ENCODE data around the gene TLR2.
A peak's percentile ranks its signal among the peaks of the same experiment; 100 is the strongest.
"Not testable (repeated sequence)": the region's sequence is repeated elsewhere in the genome, so short reads cannot be mapped to it uniquely, and the experiment has no call there.

The TLR2 gene

DNA sequence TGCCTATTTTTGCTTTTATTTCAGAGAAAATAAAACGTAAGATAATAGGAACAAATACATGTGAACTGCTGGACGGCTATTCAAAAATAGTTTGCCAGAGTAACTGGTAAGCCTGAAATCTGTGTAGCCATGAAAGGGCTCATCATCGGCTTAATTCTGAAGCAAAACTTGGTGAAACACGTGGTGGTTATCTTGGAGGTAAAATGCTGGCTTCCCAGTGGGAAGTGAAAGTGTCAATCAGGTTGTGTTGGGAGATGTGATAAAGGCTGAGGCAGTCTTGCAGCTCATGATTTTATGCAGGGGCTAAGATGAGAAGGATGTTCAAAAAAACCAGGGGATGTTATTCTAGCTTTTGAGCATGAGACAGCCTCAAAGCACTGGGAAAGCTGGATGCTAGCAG lies 36.1 kb upstream of the TLR2 start:
- Mint-ChIP-seq H3K4me1 (ENCODE audit: low read depth) (peaks cover 43% of the 10 kb centered on the region), H3K36me3 (ENCODE audit: low read depth) (peaks cover 5% of the 10 kb centered on the region), H3K4me3 (no peak overlapping the region), H3K27ac (peak overlapping the region; percentile 69), H3K27me3 (no peaks in the 10 kb centered on the region), H3K9me3 (peaks cover 9% of the 10 kb centered on the region)
- intact Hi-C loops (cut with micrococcal nuclease), result loop anchor here (5.0 to 10.0 kb wide), 4 partner anchors 34 to 503 kb away; partner anchors contain the start of genes MND1 and TLR2

DNA sequence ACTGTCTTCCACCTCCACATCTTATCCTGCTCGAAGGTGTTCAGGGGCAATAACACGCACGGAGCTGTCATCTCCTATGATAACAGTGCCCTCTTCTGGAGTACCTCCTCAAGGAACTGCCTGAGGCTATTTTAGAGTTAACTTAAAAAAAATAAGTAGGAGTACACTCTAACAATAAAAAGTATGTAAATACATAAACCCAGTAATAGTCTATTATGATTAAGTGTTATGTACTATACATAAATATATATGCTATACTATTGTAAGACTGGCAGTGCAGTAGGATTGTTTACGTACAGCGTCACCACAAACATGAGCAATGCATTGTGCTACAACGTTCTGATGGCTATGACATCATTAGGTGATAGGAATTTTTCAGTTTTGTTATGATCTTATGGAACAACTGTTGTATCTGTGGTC lies 34.5 kb upstream of the TLR2 start:
- H3K9me3 Mint-ChIP-seq, result peaks cover 9% of the 10 kb centered on the region
- intact Hi-C loops (cut with micrococcal nuclease), result loop anchor here (5.0 to 10.0 kb wide), 4 partner anchors 33 to 505 kb away; partner anchors contain the start of genes MND1 and TLR2
- no peak overlapping the region for H3K27ac Mint-ChIP-seq
- H3K36me3 Mint-ChIP-seq (ENCODE audit: low read depth), result peaks cover 5% of the 10 kb centered on the region
- H3K4me1 Mint-ChIP-seq (ENCODE audit: low read depth), result peaks cover 44% of the 10 kb centered on the region
- no peaks in the 10 kb centered on the region for H3K27me3 Mint-ChIP-seq
- H3K4me3 Mint-ChIP-seq, result no peak overlapping the region

DNA sequence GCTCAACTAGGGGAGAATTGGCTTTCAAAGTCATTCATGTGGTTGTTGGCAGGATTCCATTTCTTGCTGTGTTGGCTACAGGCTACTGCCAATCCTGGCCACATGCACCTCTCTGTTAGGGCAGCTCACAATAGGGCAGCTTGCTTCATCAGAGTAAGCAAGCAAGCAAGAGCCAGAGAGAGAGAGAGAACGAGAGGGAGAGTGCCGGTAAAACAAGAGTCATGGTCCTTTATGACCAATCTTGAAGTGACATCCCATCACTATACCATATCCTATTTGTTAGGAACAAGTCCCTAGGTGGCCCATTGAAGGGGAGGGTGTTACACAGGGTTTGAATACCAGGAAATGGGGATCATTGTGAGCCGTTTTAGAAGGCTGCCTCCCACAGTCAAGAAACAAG lies 33.0 kb upstream of the TLR2 start:
- H3K4me1 Mint-ChIP-seq (ENCODE audit: low read depth), result peaks cover 59% of the 10 kb centered on the region
- no peaks in the 10 kb centered on the region for H3K36me3 Mint-ChIP-seq (ENCODE audit: low read depth)
- no peaks in the 10 kb centered on the region for H3K27me3 Mint-ChIP-seq
- H3K9me3 Mint-ChIP-seq, result no peaks in the 10 kb centered on the region
- H3K4me3 Mint-ChIP-seq, result peak overlapping the region; percentile 52
- intact Hi-C loops (cut with micrococcal nuclease), result no loop called here
- H3K27ac Mint-ChIP-seq, result peak overlapping the region; percentile 98

DNA sequence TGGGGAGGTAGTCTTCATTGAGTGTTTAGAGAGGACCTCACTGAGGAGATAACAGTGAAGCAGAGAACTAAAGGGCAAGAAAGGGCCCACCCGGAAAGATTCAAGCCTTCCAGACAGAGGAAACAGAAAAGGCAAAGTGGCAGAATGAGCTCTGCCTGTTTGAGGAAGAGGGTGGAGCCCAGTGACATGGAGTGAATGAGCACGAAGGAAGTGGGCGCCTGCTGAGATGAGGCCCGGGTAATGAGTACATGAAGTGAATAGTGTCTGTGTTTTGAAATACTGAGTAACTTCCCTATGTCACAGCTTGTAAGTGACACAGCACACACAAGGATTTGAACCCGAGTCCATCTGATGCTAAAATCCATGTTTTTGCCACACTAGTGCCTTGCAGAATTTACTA lies 32.5 kb upstream of the TLR2 start:
- intact Hi-C loops (cut with micrococcal nuclease), result no loop called here
- peak overlapping the region; percentile 98 for H3K27ac Mint-ChIP-seq
- peaks cover 64% of the 10 kb centered on the region for H3K4me1 Mint-ChIP-seq (ENCODE audit: low read depth)
- no peaks in the 10 kb centered on the region for H3K9me3 Mint-ChIP-seq
- no peaks in the 10 kb centered on the region for H3K27me3 Mint-ChIP-seq
- H3K36me3 Mint-ChIP-seq (ENCODE audit: low read depth), result no peaks in the 10 kb centered on the region
- peak overlapping the region; percentile 52 for H3K4me3 Mint-ChIP-seq

DNA sequence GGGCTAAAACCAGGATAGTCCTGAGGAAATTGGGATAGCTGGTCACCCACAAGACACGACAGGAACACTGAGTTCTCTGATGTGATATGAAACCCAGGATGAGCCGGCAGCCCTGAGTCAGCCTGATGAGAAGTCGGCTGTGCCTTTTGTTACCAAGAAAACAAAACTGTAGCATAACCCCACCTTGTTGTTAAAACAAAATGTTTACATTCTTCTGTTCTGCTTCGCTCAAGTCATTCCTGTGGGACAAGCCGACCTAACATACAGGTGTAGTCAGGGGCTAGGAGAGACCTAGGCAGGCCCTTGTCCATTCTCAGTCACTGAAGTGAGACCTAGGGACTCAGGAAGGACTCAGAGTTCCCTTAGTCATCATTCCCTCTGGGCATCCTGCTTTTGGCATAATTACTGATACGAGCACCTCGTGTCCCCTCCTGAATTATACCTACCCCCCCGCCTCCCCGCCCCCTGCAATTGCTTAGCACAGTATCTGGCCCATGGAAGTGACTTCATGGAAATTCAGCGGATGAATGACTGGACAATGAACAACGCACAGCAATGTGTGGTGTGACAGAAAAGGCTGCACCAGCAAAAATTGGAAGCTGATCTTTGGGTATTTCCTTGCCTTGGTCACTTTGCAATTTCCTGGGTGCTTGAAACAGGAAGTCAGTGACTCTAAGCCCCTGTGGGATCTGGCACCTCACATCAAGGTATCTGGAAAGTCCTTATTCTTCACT lies 31.9 kb upstream of the TLR2 start:
- no peaks in the 10 kb centered on the region for H3K27me3 Mint-ChIP-seq
- no peaks in the 10 kb centered on the region for H3K36me3 Mint-ChIP-seq (ENCODE audit: low read depth)
- H3K4me3 Mint-ChIP-seq, result no peak overlapping the region
- no peaks in the 10 kb centered on the region for H3K9me3 Mint-ChIP-seq
- H3K4me1 Mint-ChIP-seq (ENCODE audit: low read depth), result peaks cover 62% of the 10 kb centered on the region
- H3K27ac Mint-ChIP-seq, result peak overlapping the region; percentile 98
- intact Hi-C loops (cut with micrococcal nuclease), result no loop called here

DNA sequence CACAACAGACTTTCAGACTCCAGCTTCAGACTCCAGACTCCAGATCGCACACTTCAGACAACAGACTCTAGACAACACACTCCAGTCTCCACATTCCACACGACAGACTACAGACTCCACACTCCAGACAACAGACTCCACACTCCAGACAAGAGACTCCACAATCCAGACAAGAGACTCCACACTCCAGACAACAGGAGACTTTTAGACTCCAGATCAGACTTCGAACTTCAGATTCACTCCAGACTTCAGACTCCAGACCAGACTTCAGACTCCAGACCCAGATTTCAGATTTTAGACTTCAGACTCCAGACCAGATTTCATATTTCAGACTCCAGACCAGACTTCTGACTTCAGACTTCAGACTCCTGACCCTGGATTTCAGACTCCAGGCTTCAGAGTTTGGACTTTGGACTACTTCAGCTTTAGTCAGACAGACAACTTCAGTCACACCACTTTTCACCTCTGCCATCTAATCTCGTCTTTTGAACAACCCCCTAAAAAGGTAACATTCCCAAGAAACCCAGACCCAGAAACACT lies 29.0 kb upstream of the TLR2 start:
- Mint-ChIP-seq H3K9me3 (no peaks in the 10 kb centered on the region), H3K4me1 (ENCODE audit: low read depth) (peaks cover 76% of the 10 kb centered on the region), H3K27me3 (no peaks in the 10 kb centered on the region), H3K27ac (peak overlapping the region; percentile 88), H3K36me3 (ENCODE audit: low read depth) (no peaks in the 10 kb centered on the region), H3K4me3 (peak overlapping the region; percentile 30)
- intact Hi-C loops (cut with micrococcal nuclease), result no loop called here

DNA sequence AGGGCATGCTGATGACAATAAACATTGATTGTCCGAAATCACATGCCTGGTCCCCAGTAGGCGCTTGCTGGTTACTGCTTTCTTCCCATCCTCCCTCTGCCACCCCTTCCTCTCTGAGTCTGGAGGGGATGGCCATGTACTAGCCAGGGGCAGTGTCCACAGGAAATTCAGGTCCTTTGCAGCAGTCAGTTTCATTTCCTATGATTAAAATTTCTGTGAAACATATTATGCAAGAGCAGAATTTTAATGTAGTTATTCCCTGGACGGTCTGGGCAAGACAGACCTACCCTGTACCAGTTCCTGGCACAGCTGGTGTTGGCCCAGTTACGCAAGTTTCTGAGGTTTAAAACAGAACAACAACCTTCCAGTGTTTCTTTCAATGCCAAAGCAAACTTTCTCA lies 28.2 kb upstream of the TLR2 start:
- H3K36me3 Mint-ChIP-seq (ENCODE audit: low read depth), result no peaks in the 10 kb centered on the region
- H3K4me1 Mint-ChIP-seq (ENCODE audit: low read depth), result peaks cover 74% of the 10 kb centered on the region
- peak overlapping the region; percentile 39 for H3K4me3 Mint-ChIP-seq
- H3K27ac Mint-ChIP-seq, result peak overlapping the region; percentile 88
- intact Hi-C loops (cut with micrococcal nuclease), result no loop called here
- no peaks in the 10 kb centered on the region for H3K9me3 Mint-ChIP-seq
- H3K27me3 Mint-ChIP-seq, result no peaks in the 10 kb centered on the region

DNA sequence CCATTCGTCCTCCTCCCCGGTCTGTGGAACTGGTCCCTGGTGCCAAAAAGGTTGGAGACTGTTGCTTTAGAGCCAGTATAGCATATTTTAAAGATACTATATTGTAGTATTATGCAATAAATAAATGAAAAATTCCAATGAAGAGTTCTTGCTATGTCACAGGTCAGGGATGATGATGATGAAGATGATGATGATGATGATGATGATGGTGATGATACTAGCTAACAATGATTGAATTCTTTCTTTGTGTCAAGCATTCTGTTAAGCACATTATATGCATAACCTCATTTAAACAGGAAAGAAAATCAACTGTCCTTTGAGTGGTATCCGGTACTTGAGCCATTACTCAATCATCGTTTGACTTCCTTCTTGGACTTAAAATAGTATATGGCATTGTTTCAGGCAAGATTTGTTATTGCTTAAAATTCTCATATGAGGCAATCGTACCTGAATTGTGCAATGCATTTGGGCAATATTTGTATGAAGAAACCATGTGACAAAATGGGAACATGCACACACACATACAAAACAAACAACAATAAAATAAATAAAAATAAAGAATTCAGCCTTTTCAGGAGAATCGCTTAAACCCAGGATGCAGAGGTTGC lies 22.8 kb upstream of the TLR2 start:
- intact Hi-C loops (cut with micrococcal nuclease), result no loop called here
- Mint-ChIP-seq H3K4me3 (no peak overlapping the region), H3K27ac (peak overlapping the region; percentile 55), H3K36me3 (ENCODE audit: low read depth) (peaks cover 14% of the 10 kb centered on the region), H3K27me3 (no peaks in the 10 kb centered on the region), H3K4me1 (ENCODE audit: low read depth) (peaks cover 56% of the 10 kb centered on the region), H3K9me3 (peaks cover 38% of the 10 kb centered on the region)

DNA sequence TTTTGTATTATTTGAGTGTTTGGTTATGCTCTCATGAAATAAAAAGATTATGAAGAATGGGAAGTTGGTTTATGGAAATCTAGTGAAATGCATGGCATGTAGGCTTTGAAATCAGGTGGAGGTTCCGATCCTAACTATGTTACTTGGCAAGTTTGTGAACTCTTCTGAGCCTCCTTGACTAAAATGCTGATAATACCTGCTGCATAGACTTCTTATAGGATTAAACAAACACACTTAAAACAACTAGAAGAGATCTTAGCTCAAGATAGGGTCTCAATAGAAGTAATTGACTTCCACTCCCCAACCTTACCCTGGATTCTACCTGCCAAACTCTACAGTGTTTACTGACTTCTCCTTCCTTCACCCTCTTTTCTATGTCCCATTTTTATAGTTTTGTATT lies 22.2 kb upstream of the TLR2 start:
- Mint-ChIP-seq H3K27me3 (no peaks in the 10 kb centered on the region), H3K27ac (peak overlapping the region; percentile 6), H3K4me3 (no peak overlapping the region), H3K36me3 (ENCODE audit: low read depth) (peaks cover 14% of the 10 kb centered on the region), H3K4me1 (ENCODE audit: low read depth) (peaks cover 51% of the 10 kb centered on the region), H3K9me3 (peaks cover 44% of the 10 kb centered on the region)
- intact Hi-C loops (cut with micrococcal nuclease), result no loop called here

DNA sequence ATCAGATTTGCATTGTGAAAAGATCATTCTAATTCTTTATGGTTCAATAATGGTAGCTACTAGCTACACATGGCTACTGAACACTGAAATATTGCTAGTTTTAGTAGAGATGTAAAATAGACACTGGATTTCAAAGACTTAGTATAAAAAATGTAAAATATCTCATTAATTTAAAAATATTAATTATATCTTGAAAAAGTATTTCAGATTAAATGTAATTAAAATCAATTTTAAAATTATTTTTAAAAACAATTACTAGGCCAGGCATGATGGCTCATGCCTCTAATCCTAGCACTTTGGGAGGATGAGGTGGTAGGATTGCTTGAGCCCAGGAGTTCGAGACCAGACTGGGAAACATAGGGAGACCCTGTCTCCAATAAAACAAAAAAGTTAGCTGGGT lies 20.4 kb upstream of the TLR2 start:
- H3K27ac Mint-ChIP-seq, result no peak overlapping the region
- H3K36me3 Mint-ChIP-seq (ENCODE audit: low read depth), result peaks cover 14% of the 10 kb centered on the region
- H3K9me3 Mint-ChIP-seq, result peaks cover 50% of the 10 kb centered on the region
- no peaks in the 10 kb centered on the region for H3K27me3 Mint-ChIP-seq
- no peak overlapping the region for H3K4me3 Mint-ChIP-seq
- peaks cover 40% of the 10 kb centered on the region for H3K4me1 Mint-ChIP-seq (ENCODE audit: low read depth)
- intact Hi-C loops (cut with micrococcal nuclease), result no loop called here

DNA sequence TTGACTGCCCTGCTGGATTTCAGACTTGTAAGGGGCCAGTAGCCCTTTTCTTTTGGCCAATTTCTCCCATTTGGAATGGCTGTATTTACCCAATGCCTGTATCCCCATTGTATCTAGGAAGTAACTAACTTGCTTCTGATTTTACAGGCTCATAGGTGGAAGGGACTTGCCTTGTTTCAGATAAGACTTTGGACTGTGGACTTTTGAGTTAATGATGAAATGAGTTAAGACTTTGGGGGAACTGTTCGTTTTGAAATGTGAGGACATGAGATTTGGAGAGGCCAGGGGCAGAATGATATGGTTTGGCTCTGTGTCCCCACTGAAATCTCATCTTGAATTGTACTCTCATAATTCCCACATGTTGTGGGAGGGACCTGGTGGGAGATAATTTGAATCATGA lies 17.6 kb upstream of the TLR2 start:
- H3K27me3 Mint-ChIP-seq; H3K27ac Mint-ChIP-seq; H3K4me3 Mint-ChIP-seq; intact Hi-C loops (cut with micrococcal nuclease): not testable (repeated sequence)
- Mint-ChIP-seq H3K4me1 (ENCODE audit: low read depth) (peaks cover 21% of the 10 kb centered on the region), H3K36me3 (ENCODE audit: low read depth) (peaks cover 14% of the 10 kb centered on the region), H3K9me3 (peaks cover 50% of the 10 kb centered on the region)

DNA sequence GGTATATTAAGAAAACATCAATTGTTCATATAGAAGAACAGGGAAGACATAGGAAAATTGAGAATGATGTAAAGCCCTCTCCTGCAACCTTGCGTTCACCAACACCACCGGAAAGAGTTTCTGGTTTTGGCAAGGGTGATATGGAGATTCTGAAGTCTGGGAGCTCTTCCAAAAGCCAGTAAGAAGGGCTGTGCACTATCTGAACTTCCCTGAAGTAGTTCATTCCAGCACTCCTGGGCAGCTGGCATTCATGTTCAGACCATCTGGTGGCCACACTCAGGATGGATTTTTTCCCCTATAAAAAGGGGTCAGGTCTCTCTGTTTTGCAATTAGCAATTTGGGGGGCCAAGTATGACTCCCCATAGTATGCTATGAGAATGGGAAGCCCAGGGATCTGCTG lies 15.4 kb upstream of the TLR2 start:
- H3K27me3 Mint-ChIP-seq, result peaks cover 3% of the 10 kb centered on the region
- no peak overlapping the region for H3K27ac Mint-ChIP-seq
- H3K9me3 Mint-ChIP-seq, result peaks cover 34% of the 10 kb centered on the region
- H3K36me3 Mint-ChIP-seq (ENCODE audit: low read depth), result peaks cover 9% of the 10 kb centered on the region
- intact Hi-C loops (cut with micrococcal nuclease), result no loop called here
- H3K4me1 Mint-ChIP-seq (ENCODE audit: low read depth), result peaks cover 11% of the 10 kb centered on the region
- H3K4me3 Mint-ChIP-seq, result no peak overlapping the region

DNA sequence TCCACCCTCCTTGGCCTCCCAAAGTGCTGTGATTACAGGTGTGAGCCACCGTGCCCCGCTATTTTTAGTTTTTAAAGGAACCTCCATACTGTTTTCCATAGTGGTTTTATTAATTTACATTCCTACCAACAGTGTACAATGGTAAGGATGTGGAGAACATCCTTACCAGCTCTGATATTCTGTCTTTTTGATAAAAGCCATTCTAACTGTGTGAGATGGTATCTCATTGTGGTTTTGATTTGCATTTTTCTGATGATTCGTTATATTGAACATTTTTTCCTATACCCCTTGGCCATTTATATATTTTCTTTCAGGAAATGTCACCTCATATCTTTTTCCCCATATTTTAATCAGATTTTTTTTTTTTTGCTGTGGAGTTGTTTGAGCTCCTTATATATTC lies 14.2 kb upstream of the TLR2 start:
- Mint-ChIP-seq H3K4me1 (ENCODE audit: low read depth) (peaks cover 11% of the 10 kb centered on the region), H3K9me3 (peaks cover 37% of the 10 kb centered on the region), H3K27ac (no peak overlapping the region), H3K36me3 (ENCODE audit: low read depth) (peaks cover 5% of the 10 kb centered on the region), H3K27me3 (peaks cover 3% of the 10 kb centered on the region), H3K4me3 (no peak overlapping the region)
- intact Hi-C loops (cut with micrococcal nuclease), result no loop called here

DNA sequence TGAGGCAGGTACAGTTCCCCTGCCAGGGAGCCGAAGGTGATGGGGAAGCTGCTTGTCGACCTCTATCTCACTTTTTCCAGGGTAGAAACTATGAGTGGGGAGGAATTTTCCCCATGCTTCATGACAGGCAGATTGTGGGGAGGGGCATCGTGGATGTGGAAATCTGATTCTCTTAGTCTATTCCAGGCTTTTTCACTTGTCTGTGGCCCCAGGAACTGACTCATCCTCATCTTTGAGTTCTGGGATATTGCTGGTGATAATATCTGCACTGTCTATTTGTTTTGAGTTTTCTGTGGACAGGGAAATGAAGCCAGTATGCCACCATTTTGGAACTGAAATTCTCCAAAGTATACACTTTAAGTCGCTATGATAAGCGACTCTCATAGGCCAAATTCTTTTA lies 7.6 kb upstream of the TLR2 start:
- H3K27ac Mint-ChIP-seq, result peak overlapping the region; percentile 41
- intact Hi-C loops (cut with micrococcal nuclease), result no loop called here
- H3K4me1 Mint-ChIP-seq (ENCODE audit: low read depth), result peaks cover 14% of the 10 kb centered on the region
- peaks cover 23% of the 10 kb centered on the region for H3K9me3 Mint-ChIP-seq
- no peak overlapping the region for H3K4me3 Mint-ChIP-seq
- H3K27me3 Mint-ChIP-seq, result no peaks in the 10 kb centered on the region
- peaks cover 7% of the 10 kb centered on the region for H3K36me3 Mint-ChIP-seq (ENCODE audit: low read depth)
